GM19099 (cell line): ENCODE measurements around the gene MED6.
A peak's percentile ranks its signal among the peaks of the same experiment; 100 is the strongest.

ENCODE experiments used
- POLR2A ChIP-seq: IDR thresholded peaks from 3 replicates; pipeline ENCODE4 v1.6.1; 2011; ENCODE audit warnings: low read depth; ENCODE audit not compliant: insufficient read length; ENCODE audit errors: extremely low read depth

The MED6 gene, protein sequence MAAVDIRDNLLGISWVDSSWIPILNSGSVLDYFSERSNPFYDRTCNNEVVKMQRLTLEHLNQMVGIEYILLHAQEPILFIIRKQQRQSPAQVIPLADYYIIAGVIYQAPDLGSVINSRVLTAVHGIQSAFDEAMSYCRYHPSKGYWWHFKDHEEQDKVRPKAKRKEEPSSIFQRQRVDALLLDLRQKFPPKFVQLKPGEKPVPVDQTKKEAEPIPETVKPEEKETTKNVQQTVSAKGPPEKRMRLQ

DNA sequence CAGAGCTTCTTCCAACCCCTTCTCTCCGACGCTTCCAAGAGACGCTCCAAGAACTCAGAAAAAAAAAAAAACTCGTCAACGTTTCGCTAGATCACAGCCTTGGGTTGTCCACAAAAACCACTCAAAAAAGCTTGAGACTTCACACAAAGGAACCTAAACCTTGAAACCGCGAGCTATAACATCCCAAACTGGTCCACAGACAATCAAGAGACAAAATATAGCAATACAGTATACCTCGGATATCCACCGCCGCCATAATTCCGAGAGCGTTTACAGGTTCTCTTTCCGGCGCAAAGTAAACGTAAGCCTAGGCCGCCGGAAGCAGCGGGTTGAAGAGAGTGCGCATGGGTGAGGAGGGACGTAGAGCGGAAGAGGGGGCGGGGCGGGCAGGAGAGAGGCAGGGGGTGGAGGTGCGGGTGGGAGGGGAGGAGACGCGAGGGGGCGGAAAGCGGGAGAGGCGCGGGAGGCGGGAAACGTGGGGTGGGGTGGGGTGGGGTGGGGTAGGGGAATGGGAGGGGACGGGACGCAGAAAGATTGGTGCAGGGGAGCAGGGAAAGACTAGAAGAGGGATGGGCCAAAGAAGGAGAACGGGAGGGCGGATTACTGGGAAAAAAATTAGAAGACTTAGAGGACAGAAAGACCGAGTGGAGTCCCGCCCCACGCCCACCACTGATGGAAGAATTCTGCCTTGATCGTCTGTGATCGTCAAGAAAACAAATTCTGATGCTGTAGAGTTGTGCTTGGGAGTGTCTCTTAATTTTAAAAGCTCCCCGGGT, at the start of gene MED6:
Gene MED6, minus strand, starts transcription at position 274 of the 776 bp plus-strand sequence. Its CDS starts 18 bp downstream, at position 256.
- peak; percentile 51 for TF ChIP-seq POLR2A

- TF ChIP-seq POLR2A = no peak
Observed at GRCh38 chr14:70649803-70650202, 49.3 kb upstream of the MED6 start.

DNA sequence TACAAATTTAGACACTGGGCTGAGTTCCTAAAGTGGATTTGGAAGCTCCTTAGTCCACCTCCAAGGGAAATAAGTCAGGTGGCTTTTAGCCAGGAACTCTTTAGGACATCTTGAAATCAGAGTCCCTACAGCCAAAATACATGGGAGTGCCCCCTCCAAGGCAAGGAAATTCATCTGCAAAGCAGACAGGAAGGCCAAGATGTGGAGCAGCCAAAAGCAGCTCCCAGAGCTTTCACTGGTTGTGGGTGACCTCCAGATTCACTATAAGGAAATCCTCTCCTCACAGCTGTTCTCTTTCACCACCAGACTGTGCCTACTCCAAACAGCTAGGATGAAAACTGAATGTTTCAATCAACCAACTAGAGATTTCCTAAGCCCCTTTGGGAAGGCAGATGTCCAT, 47.9 kb upstream of the MED6 start:
- no peak for TF ChIP-seq POLR2A

GRCh38 chr14:70646705-70647104, 46.2 kb upstream of the MED6 start:
- no peak for TF ChIP-seq POLR2A

DNA sequence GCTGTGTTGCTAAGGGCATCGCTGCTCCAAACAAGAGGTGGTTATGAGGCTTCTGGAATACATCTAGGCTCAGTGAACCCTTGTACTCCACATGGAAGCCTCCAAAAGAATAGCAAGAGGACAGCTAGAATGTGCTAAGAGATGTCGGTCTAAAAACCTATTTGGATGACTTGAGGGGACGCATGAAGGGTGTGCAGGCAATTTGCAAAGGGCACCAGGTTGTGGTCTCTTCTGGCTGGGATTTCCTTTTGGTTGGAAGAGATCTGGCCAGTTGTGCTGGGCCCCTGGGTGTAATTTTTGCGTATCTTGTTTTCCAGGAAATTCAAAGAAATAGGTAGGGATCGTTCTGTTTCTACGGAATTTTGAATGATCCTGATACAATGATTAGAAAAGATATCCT, 45.4 kb upstream of the MED6 start:
- peak; percentile 18 for TF ChIP-seq POLR2A

DNA sequence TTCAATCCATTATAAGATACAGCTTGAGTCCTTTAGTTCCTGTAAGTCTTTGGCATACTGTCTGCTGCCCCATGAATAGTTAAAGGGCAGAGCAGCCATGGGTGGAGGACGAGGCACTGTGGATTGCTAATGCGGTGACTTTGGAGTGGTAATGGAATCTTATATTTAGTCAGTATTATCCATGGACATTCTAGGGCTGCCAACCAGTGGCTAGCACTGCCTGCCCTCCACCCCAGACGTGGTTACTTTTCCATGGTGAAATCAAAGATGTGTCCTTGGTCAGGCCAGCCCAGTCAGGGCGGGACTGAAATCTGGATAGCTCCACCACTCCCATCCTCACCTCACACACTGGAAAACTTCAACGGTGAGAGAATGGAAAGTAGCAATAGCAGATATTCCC, 43.5 kb upstream of the MED6 start:
- no peak for TF ChIP-seq POLR2A

- TF ChIP-seq POLR2A = peak; percentile 74
Observed at GRCh38 chr14:70642303-70643235, 42.1 kb upstream of the MED6 start.

- no peak for TF ChIP-seq POLR2A
Observed at GRCh38 chr14:70641548-70642302, 41.3 kb upstream of the MED6 start, which contains the start of gene TTC9. Gene TTC9, plus strand, starts transcription at chr14:70641916. Its CDS starts 214 bp downstream, at chr14:70642130.

DNA sequence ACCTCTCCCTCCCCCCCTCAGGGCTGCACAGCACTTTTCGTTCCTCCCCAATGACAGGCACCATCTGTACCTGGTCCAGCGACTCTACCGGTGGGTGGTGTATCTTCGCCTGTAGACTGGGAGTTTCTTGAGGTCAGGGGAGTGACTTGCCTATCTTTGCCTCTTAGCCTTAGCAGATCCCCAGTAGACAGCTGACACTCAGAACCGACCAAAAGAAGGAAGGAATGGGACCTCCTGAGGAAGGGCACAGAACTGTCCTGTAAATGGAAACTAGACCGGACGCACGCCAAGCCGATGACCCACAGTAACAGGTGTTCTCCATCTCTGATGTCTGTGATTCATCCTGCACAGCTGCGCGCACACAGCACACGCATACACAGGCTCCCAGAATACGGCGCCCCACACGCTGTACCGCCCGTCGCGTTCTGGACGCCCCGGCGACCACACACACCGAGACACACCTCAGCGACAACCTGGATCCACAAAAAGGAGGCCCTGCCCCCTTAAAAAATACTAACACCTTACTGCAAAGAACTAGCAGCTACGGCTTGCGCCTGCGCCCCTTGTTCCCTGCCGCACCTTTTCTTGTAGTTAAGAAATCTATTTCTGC, 40.6 kb upstream of the MED6 start:
- peak; percentile 71 for TF ChIP-seq POLR2A

DNA sequence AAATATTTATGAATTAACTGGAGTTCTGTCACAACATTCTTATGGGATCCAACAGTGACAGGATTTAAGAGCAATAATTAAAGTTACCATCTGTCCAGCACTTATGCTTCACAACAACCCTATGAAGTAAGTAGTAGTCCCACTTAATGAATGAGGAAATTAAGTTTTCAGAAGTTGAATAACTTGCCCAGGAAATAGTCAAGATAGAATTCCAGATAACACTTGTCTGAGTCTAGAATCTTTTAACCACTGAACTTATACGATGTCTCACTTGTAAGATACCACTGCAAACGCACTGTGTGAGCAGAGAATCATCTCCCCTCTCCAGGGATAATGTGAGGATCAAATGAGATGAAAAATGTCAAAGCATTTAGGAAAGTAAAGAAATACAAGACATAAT, 38.0 kb upstream of the MED6 start:
- TF ChIP-seq POLR2A = no peak

DNA sequence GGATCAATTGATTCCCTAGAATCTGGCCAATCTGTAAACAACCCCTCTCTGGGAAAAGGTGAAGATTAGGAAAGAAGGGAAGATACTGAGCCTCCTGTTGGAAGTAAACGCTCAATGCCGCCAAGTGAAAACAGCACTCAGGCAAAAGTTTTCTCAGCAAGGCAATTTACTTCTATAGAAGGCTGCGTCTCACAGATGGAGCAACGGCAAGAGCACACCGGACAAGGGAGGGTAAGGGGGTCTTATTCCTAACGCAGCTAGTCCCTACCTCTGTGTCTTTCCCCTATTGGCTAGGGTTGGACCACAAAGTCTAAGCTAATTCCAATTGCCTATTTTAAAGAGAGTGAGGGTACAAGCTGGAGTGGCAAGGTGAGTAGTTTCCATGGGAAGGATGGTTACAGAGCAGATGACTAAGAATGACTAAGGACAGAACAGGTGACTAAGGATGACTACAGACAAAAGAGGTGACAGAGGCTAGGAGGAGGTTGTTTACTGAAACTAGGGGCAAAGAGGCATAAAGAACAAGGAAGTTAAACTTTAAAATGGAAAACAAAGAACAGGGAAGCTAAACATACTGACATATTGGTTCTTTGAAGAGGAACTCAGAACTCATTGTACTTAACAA, 35.6 kb upstream of the MED6 start:
- no peak for TF ChIP-seq POLR2A

DNA sequence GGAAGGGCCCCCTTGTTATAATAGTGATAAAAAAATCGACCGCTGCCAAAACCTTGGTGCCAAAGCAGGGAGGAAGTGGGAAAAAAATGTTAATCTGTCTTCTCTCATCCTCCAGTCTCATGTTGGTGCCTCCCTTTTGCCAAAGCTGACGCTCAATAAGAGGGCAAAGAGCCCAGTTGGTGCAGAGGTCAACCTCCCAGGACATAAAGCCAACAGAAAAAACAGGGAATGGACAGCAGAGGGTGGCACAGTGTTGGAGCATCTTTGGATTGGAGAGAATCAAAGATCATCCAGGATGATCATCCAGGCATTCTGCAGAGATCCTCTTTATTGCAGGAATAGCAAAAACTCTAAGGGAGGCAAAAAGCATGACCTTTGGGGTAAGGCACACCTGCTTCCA, 31.5 kb upstream of the MED6 start:
- no peak for TF ChIP-seq POLR2A

DNA sequence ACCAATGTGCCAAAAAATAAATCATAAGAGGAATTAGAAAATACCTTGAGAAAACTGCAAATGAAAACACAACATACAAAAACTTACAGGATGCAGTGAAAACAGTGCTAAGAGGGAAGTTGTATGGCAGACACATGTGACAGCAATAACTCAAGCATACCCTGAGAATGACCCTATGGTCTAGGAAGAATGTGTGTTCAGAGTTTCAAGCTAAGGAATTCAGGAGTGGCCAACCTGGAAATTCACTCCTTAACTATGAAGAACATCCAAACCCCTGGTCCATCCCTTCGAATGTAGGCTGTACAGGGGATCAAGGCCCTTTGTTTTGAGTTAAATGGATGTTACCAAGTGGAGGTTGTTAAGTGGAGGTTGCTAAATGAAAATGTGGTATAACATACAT, 24.5 kb upstream of the MED6 start:
- TF ChIP-seq POLR2A = no peak

GRCh38 chr14:70622111-70622712, 21.8 kb upstream of the MED6 start:
- no peak for TF ChIP-seq POLR2A

DNA sequence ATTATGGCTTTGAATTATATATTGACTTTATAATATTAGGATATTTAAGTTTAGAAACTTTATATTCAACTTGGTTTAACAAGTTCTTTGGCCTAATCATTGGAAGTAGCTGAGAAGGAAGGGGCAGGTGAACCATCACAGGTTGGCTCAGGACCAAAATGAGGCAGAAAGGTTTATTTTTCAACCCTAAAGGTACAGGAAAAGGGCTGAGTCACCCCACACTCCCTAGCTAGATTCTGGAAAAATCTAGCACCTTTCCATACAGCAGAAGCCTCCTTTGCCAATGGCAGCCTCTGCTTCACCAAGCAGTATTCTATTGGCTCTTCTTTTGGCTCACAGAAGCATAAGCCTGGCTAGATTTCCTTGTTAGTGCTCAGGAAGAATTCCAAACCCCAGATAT, 19.3 kb upstream of the MED6 start:
- TF ChIP-seq POLR2A = no peak
